Upper lobe of left lung (tissue), 4 donors: Measurements from ENCODE around the gene ANKRD11.

Experiments
- CTCF ChIP-seq, 6 experiments: fragments of 450-650 bp in 4 of 6; fragments of 200-600 bp in 2 of 6; sonication (generic) in 2 of 6; IDR thresholded peaks; one replicate each; pipeline ENCODE4 v1.5.1; 2016 to 2019; ENCODE audit warnings: antibody characterized with exemption in 6 of 6
- POLR2A ChIP-seq, 4 donors: fragments of 450-650 bp; IDR thresholded peaks; one replicate each; pipeline ENCODE4 v1.5.1; 2016 to 2017; ENCODE audit warnings: antibody characterized with exemption in 4 of 4, mild to moderate bottlenecking in 2 of 4

GRCh38 chr16:89439659-89440058 is 50.7 kb downstream of the ANKRD11 start:
- TF ChIP-seq CTCF (IDR thresholded peaks at IDR 0.05) (no peak), POLR2A (IDR thresholded peaks at IDR 0.05) (no peak)
